K562 (cell line): ENCODE measurements around the gene NLRP6. TPM values are rescaled to one million over a fixed set of nuclear protein-coding genes. Genes with fewer than 3 reads are reported as not detected.

Source experiments
- ATAC-seq: fragments of 200-7000 bp; cut with Tn5 transposase; 3 replicates; pipeline ENCODE4 v1.9.1; 2020; ENCODE audit warnings: moderate library complexity
- BruUV-seq: library from RNA; stranded (reverse); fragments of 400-500 nt; replicated peaks from 2 replicates; lab custom pipeline; 2021; lab: Mats Ljungman, UMichigan
- CTCF ChIA-PET: fragments of 300-600 bp; formaldehyde crosslinking; extraction: SDS; loops from one replicate; lab custom pipeline; 2021; ENCODE audit warnings: low intra/inter-chr PET ratio; lab: Yijun Ruan, JAX
- POLR2A ChIA-PET: fragments of 300-600, 350-650 bp; sonication (Branson Sonifier 250); formaldehyde crosslinking; extraction: SDS; loops from one replicate; lab custom pipeline; 2021; ENCODE audit warnings: antibody characterized with exemption, inconsistent platforms; lab: Yijun Ruan, JAX
- DNase-seq, 4 experiments: peaks; one replicate each; pipeline versions ENCODE4 v3.0.0 to v3.0.0-alpha.2; 2011 to 2018; ENCODE audit warnings: low spot score in 3 of 4, mixed read lengths in 3 of 4; ENCODE audit errors: extremely low read depth in 1 of 4
- FAIRE-seq: peaks from 2 replicates; lab custom pipeline; 2011; peaks lifted over from hg19 to GRCh38; lab: Jason Lieb, UNC
- H2AFZ ChIP-seq: 2 replicates; pipeline ENCODE4 v1.6.0; 2011; ENCODE audit warnings: low read depth, low read length, control low read depth, inconsistent platforms
- H3K27ac ChIP-seq: fragments of 200-600 bp; 3 replicates; pipeline ENCODE4 v1.8.0; 2011; ENCODE audit warnings: low read depth, mild to moderate bottlenecking, control low read depth, inconsistent platforms, low read length, moderate library complexity, mixed read lengths; ENCODE audit errors: extremely low read depth
- H3K27me3 ChIP-seq, 2 experiments: fragments of 300-600 bp in 1 of 2; 2 replicates in 1 of 2; 3 replicates in 1 of 2; pipeline versions ENCODE4 v1.6.0 to v1.8.0; 2011; ENCODE audit warnings: inconsistent platforms in 2 of 2, low read length in 2 of 2, mild to moderate bottlenecking in 1 of 2, mixed read lengths in 1 of 2, moderate library complexity in 1 of 2; ENCODE audit not compliant: control insufficient read depth in 2 of 2, insufficient read depth in 2 of 2
- H3K36me3 ChIP-seq: fragments of 300-600 bp; 3 replicates; pipeline ENCODE4 v1.8.0; 2011; ENCODE audit warnings: mild to moderate bottlenecking, low read length, inconsistent platforms; ENCODE audit not compliant: control insufficient read depth, insufficient read depth
- H3K4me1 ChIP-seq, 2 experiments: fragments of 200-600 bp in 1 of 2; replicated peaks in 1 of 2; 2 replicates in 1 of 2; 3 replicates in 1 of 2; pipeline versions ENCODE4 v1.5.1 to v1.8.0; 2011; ENCODE audit warnings: inconsistent platforms in 2 of 2, low read length in 2 of 2, mild to moderate bottlenecking in 1 of 2, mixed read lengths in 1 of 2, moderate library complexity in 1 of 2; ENCODE audit not compliant: control insufficient read depth in 2 of 2, insufficient read depth in 2 of 2
- H3K4me2 ChIP-seq: 2 replicates; pipeline ENCODE4 v1.6.1; 2011; ENCODE audit warnings: low read length, control low read depth, inconsistent platforms, mixed read lengths; ENCODE audit not compliant: insufficient read depth
- H3K4me3 ChIP-seq: fragments of 200-600 bp; sonication (generic), shearing (Covaris generic); 2 replicates; pipeline ENCODE4 v1.5.1; 2016; ENCODE audit warnings: control low read depth, inconsistent platforms
- H3K79me2 ChIP-seq: fragments of 200-600 bp; 3 replicates; pipeline ENCODE4 v1.8.0; 2011; ENCODE audit warnings: low read length, inconsistent platforms; ENCODE audit not compliant: control insufficient read depth, insufficient read depth
- H3K9ac ChIP-seq, 2 experiments: 2 replicates each; pipeline versions ENCODE4 v1.6.0 to v1.6.1; 2011; ENCODE audit warnings: low read depth in 2 of 2, low read length in 2 of 2, control low read depth in 1 of 2, inconsistent platforms in 1 of 2, mild to moderate bottlenecking in 1 of 2, mixed read lengths in 1 of 2; ENCODE audit not compliant: insufficient read depth in 1 of 2
- H3K9me1 ChIP-seq: one replicate; pipeline ENCODE4 v1.6.0; 2011; ENCODE audit warnings: inconsistent platforms, mild to moderate bottlenecking, low read length, moderate library complexity; ENCODE audit not compliant: control insufficient read depth, insufficient read depth
- H3K9me3 ChIP-seq: replicated peaks from 2 replicates; pipeline ENCODE4 v1.5.1; 2011; ENCODE audit warnings: low read depth, low read length, inconsistent platforms; ENCODE audit not compliant: control insufficient read depth, insufficient read depth
- H4K20me1 ChIP-seq: replicated peaks from 2 replicates; pipeline ENCODE4 v1.6.1; 2011; ENCODE audit warnings: low read length, inconsistent platforms, mixed read lengths; ENCODE audit not compliant: control insufficient read depth, insufficient read depth
- ERF ChIP-seq: fragments of 450-650 bp; formaldehyde crosslinking; IDR thresholded peaks from 2 replicates; pipeline ENCODE4 v1.4.0; 2020; ENCODE audit warnings: mild to moderate bottlenecking, mixed read lengths
- KDM1A ChIP-seq, 2 experiments: fragments of 450-650 bp; IDR thresholded peaks; 2 replicates each; pipeline ENCODE4 v1.6.1; 2016; ENCODE audit warnings: mild to moderate bottlenecking in 2 of 2
- MAZ ChIP-seq, 2 experiments: fragments of 450-650 bp in 1 of 2; sonication (generic) in 1 of 2; formaldehyde crosslinking; IDR thresholded peaks in 1 of 2; conservative IDR thresholded peaks in 1 of 2; 2 replicates each; pipeline versions ENCODE4 v1.4.0 to v1.5.0; 2020; ENCODE audit warnings: mild to moderate bottlenecking in 1 of 2, missing genetic modification reagents in 1 of 2
- RNF2 ChIP-seq: sonication (generic); IDR thresholded peaks from 2 replicates; pipeline ENCODE4 v1.6.1; 2016
- WHSC1 ChIP-seq: IDR thresholded peaks from one replicate; pipeline ENCODE4 v1.6.1; 2012; ENCODE audit warnings: low read length, control low read depth, inconsistent platforms
- WGBS: fragments of 100-300 bp; shearing (Covaris generic); methylation state at CpG from one replicate; pipeline ENCODE4 v1.1.6; 2016; ENCODE audit warnings: low coverage, mixed read lengths; ENCODE audit not compliant: insufficient coverage; ENCODE audit errors: missing lambda C conversion rate; 5-methylcytosine and 5-hydroxymethylcytosine counted together
- in situ Hi-C: fragments of 300-500 bp; cut with MboI; formaldehyde crosslinking; loops from 4 replicates; pipeline ENCODE4 v1.15.0; 2018; ENCODE audit warnings: inconsistent platforms, mixed read lengths
- intact Hi-C: fragments of 100-400 bp; cut with micrococcal nuclease; formaldehyde crosslinking; loops from 2 replicates; pipeline ENCODE4 v1.14.2; 2022
- polyA plus RNA-seq, 8 experiments: library from polyadenylated mRNA; depleted of rRNA in 4 of 8; stranded (reverse) in 5 of 8; unstranded in 3 of 8; fragments of >200 nt; fragmentation: Nextera tagmentation in 2 of 8; fragmentation: Illumina TruSeq in 1 of 8; extraction: Ambion mirVana in 2 of 8; extraction: Trizol in 1 of 8; gene quantifications; 2 replicates each; pipeline versions ENCODE4 v1.2.1 to v1.2.3, GENCODE V29; 2011 to 2014; ENCODE audit warnings: inconsistent platforms in 1 of 8, missing spikeins in 1 of 8
- total RNA-seq, 7 experiments: library from RNA; depleted of rRNA in 6 of 7; stranded (reverse); fragments of >200 nt in 6 of 7; fragmentation: Illumina TruSeq in 2 of 7; extraction: Trizol in 2 of 7; gene quantifications; 2 replicates each; pipeline versions ENCODE4 v1.2.1 to v1.2.3, GENCODE V29; 2011 to 2021; ENCODE audit warnings: low replicate concordance in 1 of 7
- TF ChIP-seq, protein P1 (sequence below): sonication (generic); formaldehyde crosslinking; IDR thresholded peaks from 2 replicates; pipeline ENCODE4 v1.8.1; 2023; ENCODE audit warnings: mild to moderate bottlenecking, missing genetic modification reagents
- TF ChIP-seq, protein P2 (sequence below): conservative IDR thresholded peaks from 2 replicates; pipeline ENCODE4 v1.6.1; 2011; ENCODE audit warnings: low read depth, mild to moderate bottlenecking, low read length; ENCODE audit not compliant: control insufficient read depth
- TF ChIP-seq, protein P3 (sequence below): fragments of 450-650 bp; IDR thresholded peaks from 2 replicates; pipeline ENCODE4 v1.6.1; 2017; ENCODE audit warnings: antibody characterized with exemption

The NLRP6 gene
- total and polyA plus RNA-seq, 9 of the 15 experiments (the other 6 are each of a cell fraction or from before 2014, with no cell fraction given) = 0.03 to 0.18 (median 0.15) TPM; not detected in 5

DNA sequence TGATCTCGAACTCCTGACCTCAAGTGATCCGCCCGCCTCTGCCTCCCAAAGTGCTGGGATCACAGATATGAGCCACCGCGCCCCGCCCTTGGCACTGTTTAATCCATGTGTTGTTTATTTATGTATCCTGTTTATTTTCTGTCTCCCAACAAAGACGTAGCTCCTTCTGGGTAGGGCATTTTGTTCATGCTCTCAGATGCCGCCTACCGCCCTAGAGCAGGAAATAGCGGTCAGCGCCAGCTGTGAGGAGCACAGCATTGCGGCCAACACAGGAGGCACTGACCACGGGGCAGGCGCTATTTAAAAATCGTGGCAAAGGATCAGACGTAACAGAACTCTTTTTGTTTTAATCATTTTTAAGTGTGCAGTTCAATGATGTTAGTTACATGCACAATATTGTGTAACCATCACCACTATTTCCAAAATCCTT, 9.5 kb upstream of the NLRP6 start (continued):
- TF ChIP-seq, protein P1, sequence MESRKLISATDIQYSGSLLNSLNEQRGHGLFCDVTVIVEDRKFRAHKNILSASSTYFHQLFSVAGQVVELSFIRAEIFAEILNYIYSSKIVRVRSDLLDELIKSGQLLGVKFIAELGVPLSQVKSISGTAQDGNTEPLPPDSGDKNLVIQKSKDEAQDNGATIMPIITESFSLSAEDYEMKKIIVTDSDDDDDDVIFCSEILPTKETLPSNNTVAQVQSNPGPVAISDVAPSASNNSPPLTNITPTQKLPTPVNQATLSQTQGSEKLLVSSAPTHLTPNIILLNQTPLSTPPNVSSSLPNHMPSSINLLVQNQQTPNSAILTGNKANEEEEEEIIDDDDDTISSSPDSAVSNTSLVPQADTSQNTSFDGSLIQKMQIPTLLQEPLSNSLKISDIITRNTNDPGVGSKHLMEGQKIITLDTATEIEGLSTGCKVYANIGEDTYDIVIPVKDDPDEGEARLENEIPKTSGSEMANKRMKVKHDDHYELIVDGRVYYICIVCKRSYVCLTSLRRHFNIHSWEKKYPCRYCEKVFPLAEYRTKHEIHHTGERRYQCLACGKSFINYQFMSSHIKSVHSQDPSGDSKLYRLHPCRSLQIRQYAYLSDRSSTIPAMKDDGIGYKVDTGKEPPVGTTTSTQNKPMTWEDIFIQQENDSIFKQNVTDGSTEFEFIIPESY = 0 out of 2 replicates have a peak, but pooled peaks have one; percentile 22
- peak; percentile 68 for TF ChIP-seq RNF2
- TF ChIP-seq ERF (CRISPR knock-in tag) = 0 out of 2 replicates have a peak, but pooled peaks have one; percentile 1

DNA sequence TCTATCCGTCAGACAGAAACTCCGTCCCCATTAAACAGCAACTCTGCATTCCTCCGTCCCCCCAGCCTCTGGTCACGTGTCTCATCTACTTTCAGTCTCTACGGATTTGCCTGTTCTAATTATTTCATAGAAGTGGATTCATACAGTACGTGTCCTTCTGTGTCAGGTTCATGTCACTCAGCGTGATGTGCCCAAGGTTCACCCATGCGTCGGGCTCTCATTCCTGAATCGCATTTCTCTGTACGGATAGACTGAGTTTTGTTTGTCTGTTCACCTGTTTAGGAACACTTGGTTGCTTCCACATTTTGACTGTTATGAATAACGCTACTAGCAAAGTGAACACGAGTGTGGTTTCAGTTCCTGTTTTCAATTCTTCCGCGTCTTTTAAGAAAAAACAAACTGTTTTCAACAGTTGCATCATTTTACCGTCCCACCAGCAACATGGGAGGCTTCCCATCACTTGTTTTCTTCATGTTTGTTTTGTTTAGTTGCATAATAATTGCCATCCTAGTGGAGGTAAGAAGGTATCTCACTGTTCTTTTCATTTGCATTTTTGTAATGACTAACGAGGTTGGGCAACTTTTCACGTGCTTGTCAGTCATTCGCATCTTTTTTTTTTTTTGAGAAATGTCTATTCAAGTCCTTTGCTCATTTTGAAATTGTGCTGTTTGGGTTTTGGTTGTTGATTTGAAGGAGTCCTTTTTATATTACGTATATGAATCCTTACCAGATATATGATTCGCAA, 8.9 kb upstream of the NLRP6 start:
- peak overlapping the region; percentile 18 to 84; a peak in 3 of 4 replicates for H3K9ac ChIP-seq
- H3K9me3 ChIP-seq = peaks cover 8% of the 10 kb centered on the region
- ATAC-seq (peak; percentile 52), FAIRE-seq (no peak), DNase-seq (peak in 2 of 4 experiments; percentile 38 to 67)
- H3K4me3 ChIP-seq = peak overlapping the region; percentile 43
- TSS peak; percentile 56 for BruUV-seq
- H3K9me1 ChIP-seq = no peaks in the 10 kb centered on the region
- 8% methylated on average over 21 of the region's 21 CpGs for WGBS
- H3K4me2 ChIP-seq = peak overlapping the region; percentile 94
- peaks cover 19 to 34% of the 10 kb centered on the region in 2 experiments; a peak in 4 of 5 replicates for H3K4me1 ChIP-seq
- CTCF ChIA-PET = interaction anchor here (0.7 kb wide), 2 partner anchors 50 to 123 kb away, joined by 3 to 4 read pairs; no protein-coding TSS in a partner anchor
- H3K27me3 ChIP-seq = no peaks in the 10 kb centered on the region
- intact Hi-C loops = loop anchor here (5.0 kb wide), 2 partner anchors 43 to 83 kb away; partner anchors contain the start of gene IFITM1
- in situ Hi-C loops = no loop called here
- H3K79me2 ChIP-seq = peaks cover 10% of the 10 kb centered on the region; the same call in 1 of the 3 replicates
- no peaks in the 10 kb centered on the region for H4K20me1 ChIP-seq
- POLR2A ChIA-PET = interaction anchor here (1.0 to 3.4 kb wide), 6 partner anchors 8 to 63 kb away, joined by 3 to 14 read pairs (median 6); partner anchors contain the start of genes BET1L, NLRP6 and RIC8A
- peak overlapping the region; percentile 95 for H2AFZ ChIP-seq
- no peaks in the 10 kb centered on the region for H3K36me3 ChIP-seq
- peak overlapping the region; percentile 93 for H3K27ac ChIP-seq
- TF ChIP-seq, protein P2, sequence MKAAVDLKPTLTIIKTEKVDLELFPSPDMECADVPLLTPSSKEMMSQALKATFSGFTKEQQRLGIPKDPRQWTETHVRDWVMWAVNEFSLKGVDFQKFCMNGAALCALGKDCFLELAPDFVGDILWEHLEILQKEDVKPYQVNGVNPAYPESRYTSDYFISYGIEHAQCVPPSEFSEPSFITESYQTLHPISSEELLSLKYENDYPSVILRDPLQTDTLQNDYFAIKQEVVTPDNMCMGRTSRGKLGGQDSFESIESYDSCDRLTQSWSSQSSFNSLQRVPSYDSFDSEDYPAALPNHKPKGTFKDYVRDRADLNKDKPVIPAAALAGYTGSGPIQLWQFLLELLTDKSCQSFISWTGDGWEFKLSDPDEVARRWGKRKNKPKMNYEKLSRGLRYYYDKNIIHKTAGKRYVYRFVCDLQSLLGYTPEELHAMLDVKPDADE = no peak
- TF ChIP-seq KDM1A (IDR thresholded peaks at IDR 0.05) (no peak), MAZ (CRISPR knock-in tag; conservative IDR thresholded peaks at IDR 0.05 in 1 of 2, IDR thresholded peaks at IDR 0.05 in 1 of 2) (peak in 1 of 2 experiments; percentile 35; a peak in 1 of 4 replicates), WHSC1 (no peak)
- TF ChIP-seq, protein P3, sequence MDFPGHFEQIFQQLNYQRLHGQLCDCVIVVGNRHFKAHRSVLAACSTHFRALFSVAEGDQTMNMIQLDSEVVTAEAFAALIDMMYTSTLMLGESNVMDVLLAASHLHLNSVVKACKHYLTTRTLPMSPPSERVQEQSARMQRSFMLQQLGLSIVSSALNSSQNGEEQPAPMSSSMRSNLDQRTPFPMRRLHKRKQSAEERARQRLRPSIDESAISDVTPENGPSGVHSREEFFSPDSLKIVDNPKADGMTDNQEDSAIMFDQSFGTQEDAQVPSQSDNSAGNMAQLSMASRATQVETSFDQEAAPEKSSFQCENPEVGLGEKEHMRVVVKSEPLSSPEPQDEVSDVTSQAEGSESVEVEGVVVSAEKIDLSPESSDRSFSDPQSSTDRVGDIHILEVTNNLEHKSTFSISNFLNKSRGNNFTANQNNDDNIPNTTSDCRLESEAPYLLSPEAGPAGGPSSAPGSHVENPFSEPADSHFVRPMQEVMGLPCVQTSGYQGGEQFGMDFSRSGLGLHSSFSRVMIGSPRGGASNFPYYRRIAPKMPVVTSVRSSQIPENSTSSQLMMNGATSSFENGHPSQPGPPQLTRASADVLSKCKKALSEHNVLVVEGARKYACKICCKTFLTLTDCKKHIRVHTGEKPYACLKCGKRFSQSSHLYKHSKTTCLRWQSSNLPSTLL = no peak
- TF ChIP-seq, protein P1 = no peak
